GM23248 (cell line): ENCODE measurements around the gene PPP1R9B.

ENCODE experiments used
- EZH2 ChIP-seq: fragments of 200-600 bp; sonication (generic); IDR thresholded peaks from 2 replicates; pipeline ENCODE4 v1.6.1; 2018; ENCODE audit warnings: antibody characterized with exemption, mild to moderate bottlenecking; ENCODE audit not compliant: insufficient read depth, poor library complexity, severe bottlenecking
- EZH2phosphoT487 ChIP-seq: fragments of 200-600 bp; sonication (generic); IDR thresholded peaks from 2 replicates; pipeline ENCODE4 v1.6.1; 2018; ENCODE audit warnings: antibody characterized with exemption, moderate library complexity, mild to moderate bottlenecking, low read depth; ENCODE audit not compliant: insufficient read depth

- TF ChIP-seq EZH2 (no peak), EZH2phosphoT487 (no peak)
Measured at GRCh38 chr17:50196036-50196435, 45.6 kb upstream of the PPP1R9B start.
